Neural cell (in vitro differentiated cells): Measurements from ENCODE around the gene PTGR3. TPM values are rescaled to one million over a fixed set of nuclear protein-coding genes. Genes with fewer than 3 reads are reported as not detected.

Source experiments
- H2AFZ ChIP-seq: fragments of 200-600, 300-800 bp; sonication (generic), shearing (Covaris generic); 2 replicates; pipeline ENCODE4 v1.6.0; 2014; ENCODE audit warnings: low read depth, mild to moderate bottlenecking, antibody characterized with exemption, low read length, moderate library complexity
- H3F3A ChIP-seq: fragments of 200-600 bp; shearing (Covaris generic); 2 replicates; pipeline ENCODE4 v1.6.1; 2016; ENCODE audit warnings: mild to moderate bottlenecking, moderate library complexity, mixed read lengths, antibody characterized with exemption, low read length; ENCODE audit not compliant: insufficient read depth, poor library complexity, severe bottlenecking
- H3K27ac ChIP-seq: fragments of 200-600, 300-800 bp; sonication (generic), shearing (Covaris generic); 2 replicates; pipeline ENCODE4 v1.5.1; 2014; ENCODE audit warnings: mild to moderate bottlenecking, low read length, moderate library complexity
- H3K27me3 ChIP-seq: fragments of 300-800, 200-600 bp; sonication (generic), shearing (Covaris generic); 2 replicates; pipeline ENCODE4 v1.6.0; 2014; ENCODE audit warnings: mild to moderate bottlenecking, low read depth, low read length, moderate library complexity; ENCODE audit not compliant: insufficient read depth
- H3K36me3 ChIP-seq: fragments of 300-800, 200-600 bp; sonication (generic), shearing (Covaris generic); 2 replicates; pipeline ENCODE4 v1.5.1; 2014; ENCODE audit warnings: mild to moderate bottlenecking, antibody characterized with exemption, low read length, moderate library complexity; ENCODE audit not compliant: insufficient read depth
- H3K4me2 ChIP-seq: fragments of 300-800, 200-600 bp; sonication (generic), shearing (Covaris generic); 2 replicates; pipeline ENCODE4 v1.6.0; 2014; ENCODE audit warnings: mild to moderate bottlenecking, low read length
- H3K4me3 ChIP-seq: fragments of 300-800, 200-600 bp; sonication (generic), shearing (Covaris generic); 2 replicates; pipeline ENCODE4 v1.5.1; 2014; ENCODE audit warnings: mild to moderate bottlenecking, low read length, moderate library complexity
- H3K79me2 ChIP-seq: fragments of 200-600 bp; shearing (Covaris generic); replicated peaks from 2 replicates; pipeline ENCODE4 v1.6.0; 2014; ENCODE audit warnings: mild to moderate bottlenecking, low read length, moderate library complexity; ENCODE audit not compliant: insufficient read depth
- H3K9ac ChIP-seq: fragments of 300-800, 200-600 bp; sonication (generic), shearing (Covaris generic); 2 replicates; pipeline ENCODE4 v1.6.1; 2016; ENCODE audit warnings: mild to moderate bottlenecking, low read length, mixed read lengths
- H3K9me2 ChIP-seq: fragments of 200-600 bp; shearing (Covaris generic); 2 replicates; pipeline ENCODE4 v1.6.1; 2016; ENCODE audit warnings: mild to moderate bottlenecking, low read length, mixed read lengths; ENCODE audit not compliant: insufficient read depth
- H3K9me3 ChIP-seq: fragments of 200-600, 300-800 bp; sonication (generic), shearing (Covaris generic); 2 replicates; pipeline ENCODE4 v1.6.1; 2016; ENCODE audit warnings: mild to moderate bottlenecking, mixed run types, low read length, moderate library complexity, mixed read lengths
- H4K20me1 ChIP-seq: fragments of 200-600 bp; shearing (Covaris generic); 2 replicates; pipeline ENCODE4 v1.6.1; 2016; ENCODE audit warnings: mild to moderate bottlenecking, mixed run types; ENCODE audit not compliant: insufficient read depth
- CTCF ChIP-seq: fragments of 450-650 bp; IDR thresholded peaks from 2 replicates; pipeline ENCODE4 v1.5.1; 2014; ENCODE audit warnings: antibody characterized with exemption, mild to moderate bottlenecking, moderate library complexity; ENCODE audit not compliant: poor library complexity, severe bottlenecking
- EP300 ChIP-seq: fragments of 450-650 bp; conservative IDR thresholded peaks from 2 replicates; pipeline ENCODE4 v1.6.1; 2014; ENCODE audit warnings: antibody characterized with exemption, mild to moderate bottlenecking, moderate library complexity; ENCODE audit not compliant: poor library complexity, severe bottlenecking
- EZH2 ChIP-seq: fragments of 200-600, 300-800 bp; shearing (Covaris generic), sonication (generic); IDR thresholded peaks from 2 replicates; pipeline ENCODE4 v1.6.1; 2014; ENCODE audit warnings: antibody characterized with exemption, low read length, borderline replicate concordance, mild to moderate bottlenecking; ENCODE audit not compliant: insufficient read depth, poor library complexity, severe bottlenecking
- MXI1 ChIP-seq: fragments of 450-650 bp; conservative IDR thresholded peaks from 2 replicates; pipeline ENCODE4 v1.6.1; 2014; ENCODE audit warnings: antibody characterized with exemption, mild to moderate bottlenecking; ENCODE audit not compliant: poor library complexity, severe bottlenecking
- POLR2AphosphoS5 ChIP-seq: IDR thresholded peaks from 2 replicates; pipeline ENCODE4 v1.6.1; 2012
- RAD21 ChIP-seq: fragments of 450-650 bp; conservative IDR thresholded peaks from 2 replicates; pipeline ENCODE4 v1.6.1; 2014; ENCODE audit warnings: antibody characterized with exemption, mild to moderate bottlenecking, moderate library complexity
- REST ChIP-seq: IDR thresholded peaks from 2 replicates; pipeline ENCODE4 v1.6.1; 2012; ENCODE audit warnings: borderline replicate concordance
- SMC3 ChIP-seq: fragments of 450-650 bp; conservative IDR thresholded peaks from 2 replicates; pipeline ENCODE4 v1.6.1; 2014; ENCODE audit warnings: antibody characterized with exemption, mild to moderate bottlenecking, moderate library complexity; ENCODE audit not compliant: poor library complexity
- TAF1 ChIP-seq: IDR thresholded peaks from 2 replicates; pipeline ENCODE4 v1.6.1; 2012; ENCODE audit warnings: low read depth
- polyA plus RNA-seq: library from polyadenylated mRNA; depleted of rRNA; stranded (reverse); fragments of >200 nt; gene quantifications from 2 replicates; pipeline ENCODE4 v1.2.3, GENCODE V29; 2014

Gene PTGR3
- polyA plus RNA-seq, 1 donor from 2014 or later = 5.9 TPM

GRCh38 chr18:75240433-75240832, 31.5 kb upstream of the PTGR3 start:
- H3K36me3 ChIP-seq = no peaks in the 10 kb centered on the region
- H3K4me3 ChIP-seq = no peak overlapping the region
- no peak overlapping the region for H3K9ac ChIP-seq
- no peaks in the 10 kb centered on the region for H3K79me2 ChIP-seq
- no peak overlapping the region for H3K27ac ChIP-seq
- H4K20me1 ChIP-seq = no peaks in the 10 kb centered on the region
- no peak for TF ChIP-seq CTCF
- no peak for TF ChIP-seq TAF1
- no peak overlapping the region for H3K4me2 ChIP-seq
- H3K9me3 ChIP-seq = no peaks in the 10 kb centered on the region
- H3K9me2 ChIP-seq = no peaks in the 10 kb centered on the region
- no peaks in the 10 kb centered on the region for H3F3A ChIP-seq
- H2AFZ ChIP-seq = no peak overlapping the region
- no peaks in the 10 kb centered on the region for H3K27me3 ChIP-seq

- no peak overlapping the region for H3K4me3 ChIP-seq
- H3K4me2 ChIP-seq = no peak overlapping the region
- no peak overlapping the region for H2AFZ ChIP-seq
- H3K9me3 ChIP-seq = no peaks in the 10 kb centered on the region
- no peak for TF ChIP-seq RAD21
- TF ChIP-seq CTCF = no peak
- TF ChIP-seq EZH2 = no peak
- no peak for TF ChIP-seq SMC3
- TF ChIP-seq TAF1 = no peak
- no peak for TF ChIP-seq EP300
- no peak for TF ChIP-seq REST
- TF ChIP-seq POLR2AphosphoS5 = no peak
- TF ChIP-seq MXI1 = no peak
- no peak overlapping the region for H3K27ac ChIP-seq
- no peaks in the 10 kb centered on the region for H3K36me3 ChIP-seq
- H3K9ac ChIP-seq = no peak overlapping the region
- no peaks in the 10 kb centered on the region for H3K27me3 ChIP-seq
- no peaks in the 10 kb centered on the region for H3K9me2 ChIP-seq
- H4K20me1 ChIP-seq = no peaks in the 10 kb centered on the region
- no peaks in the 10 kb centered on the region for H3K79me2 ChIP-seq
- H3F3A ChIP-seq = no peaks in the 10 kb centered on the region
These were observed 29.8 kb upstream of the PTGR3 start for GRCh38 chr18:75238786-75239185.
